Spleen (tissue), 11 donors: ENCODE data around the gene RPN1. TPM values are rescaled to one million over a fixed set of nuclear protein-coding genes. Genes with fewer than 3 reads are reported as not detected.

ENCODE experiments used
- DNase-seq: peaks from one replicate; pipeline ENCODE4 v3.0.0-alpha.2; 2020
- H3K27ac ChIP-seq, 8 donors: fragments of 200-600 bp; sonication (generic) in 7 of 8; 1 replicate in 4 of 8; 2 replicates in 4 of 8; pipeline versions ENCODE4 v1.5.0 to v1.8.0; 2016 to 2021; ENCODE audit warnings: inconsistent platforms in 4 of 8, mild to moderate bottlenecking in 4 of 8, moderate library complexity in 1 of 8
- H3K27me3 ChIP-seq, 7 donors: fragments of 200-600 bp; sonication (generic) in 6 of 7; replicated peaks in 1 of 7; 1 replicate in 4 of 7; 2 replicates in 3 of 7; pipeline versions ENCODE4 v1.5.0 to v1.8.0; 2016 to 2021; ENCODE audit warnings: inconsistent platforms in 3 of 7, mild to moderate bottlenecking in 1 of 7
- H3K36me3 ChIP-seq, 6 donors: fragments of 200-600 bp; sonication (generic) in 5 of 6; 1 replicate in 4 of 6; 2 replicates in 2 of 6; pipeline versions ENCODE4 v1.5.0 to v1.8.0; 2016 to 2021; ENCODE audit warnings: inconsistent platforms in 2 of 6
- H3K4me1 ChIP-seq, 6 donors: fragments of 200-600 bp; sonication (generic) in 5 of 6; 1 replicate in 3 of 6; 2 replicates in 3 of 6; pipeline versions ENCODE4 v1.5.0 to v1.8.0; 2016 to 2021; ENCODE audit warnings: inconsistent platforms in 3 of 6
- H3K4me3 ChIP-seq, 8 donors: fragments of 200-600 bp; sonication (generic) in 7 of 8; 1 replicate in 4 of 8; 2 replicates in 4 of 8; pipeline versions ENCODE4 v1.5.0 to v1.8.0; 2016 to 2021; ENCODE audit warnings: inconsistent platforms in 4 of 8, mild to moderate bottlenecking in 4 of 8, moderate library complexity in 2 of 8
- H3K9me3 ChIP-seq, 8 donors: fragments of 200-600 bp; sonication (generic) in 7 of 8; 1 replicate in 4 of 8; 2 replicates in 4 of 8; pipeline versions ENCODE4 v1.5.0 to v1.8.0; 2016 to 2021; ENCODE audit warnings: inconsistent platforms in 4 of 8
- POLR2A ChIP-seq, 3 donors: fragments of 450-650 bp; IDR thresholded peaks; one replicate each; pipeline ENCODE4 v1.5.1; 2017; ENCODE audit warnings: antibody characterized with exemption in 3 of 3, mild to moderate bottlenecking in 1 of 3
- POLR2AphosphoS5 ChIP-seq, 3 donors: sonication (generic); formaldehyde crosslinking; IDR thresholded peaks; one replicate each; pipeline ENCODE4 v1.5.1; 2017; ENCODE audit warnings: antibody characterized with exemption in 3 of 3
- WGBS, 5 donors: extraction: QIAGEN DNeasy Blood & Tissue Kit in 3 of 5; methylation state at CpG; one replicate each; pipeline versions ENCODE4 v1.1.5 to v1.1.7; 2013 to 2018; 5-methylcytosine and 5-hydroxymethylcytosine counted together
- intact Hi-C: fragments of 100-400 bp; cut with DNase I; formaldehyde crosslinking; loops from one replicate; pipeline ENCODE4 v1.15.0; 2023; ENCODE audit warnings: low total_unique reads
- polyA plus RNA-seq, 3 donors: library from polyadenylated mRNA; stranded (reverse); fragments of 200-250 nt; gene quantifications; one replicate each; pipeline ENCODE4 v1.2.1, GENCODE V29; 2013
- total RNA-seq, 7 donors: library from RNA; depleted of rRNA in 3 of 7; stranded (reverse); fragments of >200 nt in 3 of 7; fragmentation: NEBNext Ultra II Directional in 4 of 7; extraction: Animal tissue kit (Norgen Biotek cat#: 25700) in 4 of 7; gene quantifications; one replicate each; pipeline versions ENCODE4 v1.1.0 to v1.2.1, GENCODE V29; 2016 to 2021
- TF ChIP-seq, protein P1 (sequence below), 11 experiments: fragments of 200-600 bp in 7 of 11; fragments of 450-650 bp in 4 of 11; sonication (generic) in 4 of 11; IDR thresholded peaks in 8 of 11; conservative IDR thresholded peaks in 3 of 11; 1 replicate in 7 of 11; 2 replicates in 4 of 11; pipeline versions ENCODE4 v1.4.0 to v1.8.0; 2016 to 2021; ENCODE audit warnings: antibody characterized with exemption in 11 of 11, inconsistent platforms in 4 of 11, mild to moderate bottlenecking in 1 of 11
- donor health status: healthy with polysubstance abuse.
- donor health status: DM: no; HTN: no; CAD: no; lungs with moderate emphysema.
- donor health status: DM: no; HTN: no; CAD: no.
- donor health status: Bipolar disorder and iron deficiency.
- donor health status: healthy.
- donor health status: DM: no; HTN: no; CAD: no.
- donor health status: DM: yes; HTN: yes; CAD: no.

Gene RPN1
- total and polyA plus RNA-seq, 10 donors = 44.9 to 263 (median 146) TPM

DNA sequence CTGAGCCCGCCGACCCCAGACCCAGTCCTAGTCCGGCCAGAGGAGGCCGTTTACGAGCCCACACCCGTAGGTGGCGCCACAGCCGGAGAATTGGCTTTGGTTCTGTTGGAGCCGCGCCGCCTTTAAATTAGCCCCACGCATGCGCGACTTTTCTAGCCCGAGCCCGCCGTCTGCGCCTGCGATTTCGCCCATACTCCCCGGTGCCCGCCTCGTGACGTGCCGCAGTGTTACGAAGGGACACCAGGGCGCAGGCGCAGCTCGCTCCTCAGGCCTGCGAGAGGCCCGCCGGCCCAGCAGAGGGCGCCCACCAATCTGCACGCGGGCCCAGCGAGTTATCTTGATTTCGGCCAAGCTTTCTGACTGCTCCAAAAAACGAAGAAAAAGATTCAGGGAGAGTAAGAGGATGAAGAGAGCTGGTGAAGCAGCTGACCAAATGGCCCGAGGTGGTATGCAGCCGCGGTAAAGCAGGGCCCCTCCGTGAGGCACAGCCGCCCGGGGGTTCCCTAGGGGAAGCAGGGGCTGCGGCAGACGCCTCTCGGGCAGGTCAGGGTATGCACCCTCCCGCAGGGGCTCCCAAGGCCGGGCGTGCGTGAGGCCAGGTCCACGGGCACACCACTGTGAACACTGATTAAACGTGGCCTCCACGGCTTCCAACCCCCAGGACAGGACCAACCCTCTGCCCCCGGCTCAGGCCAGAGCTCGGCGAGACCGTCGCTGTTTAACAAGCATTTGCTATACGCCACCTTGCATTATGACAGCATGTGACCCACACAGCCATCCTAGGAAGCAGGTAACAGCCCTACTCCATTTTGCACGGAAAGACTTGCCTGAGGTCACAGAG, 32.8 kb downstream of the RPN1 start:
- TF ChIP-seq, protein P1, sequence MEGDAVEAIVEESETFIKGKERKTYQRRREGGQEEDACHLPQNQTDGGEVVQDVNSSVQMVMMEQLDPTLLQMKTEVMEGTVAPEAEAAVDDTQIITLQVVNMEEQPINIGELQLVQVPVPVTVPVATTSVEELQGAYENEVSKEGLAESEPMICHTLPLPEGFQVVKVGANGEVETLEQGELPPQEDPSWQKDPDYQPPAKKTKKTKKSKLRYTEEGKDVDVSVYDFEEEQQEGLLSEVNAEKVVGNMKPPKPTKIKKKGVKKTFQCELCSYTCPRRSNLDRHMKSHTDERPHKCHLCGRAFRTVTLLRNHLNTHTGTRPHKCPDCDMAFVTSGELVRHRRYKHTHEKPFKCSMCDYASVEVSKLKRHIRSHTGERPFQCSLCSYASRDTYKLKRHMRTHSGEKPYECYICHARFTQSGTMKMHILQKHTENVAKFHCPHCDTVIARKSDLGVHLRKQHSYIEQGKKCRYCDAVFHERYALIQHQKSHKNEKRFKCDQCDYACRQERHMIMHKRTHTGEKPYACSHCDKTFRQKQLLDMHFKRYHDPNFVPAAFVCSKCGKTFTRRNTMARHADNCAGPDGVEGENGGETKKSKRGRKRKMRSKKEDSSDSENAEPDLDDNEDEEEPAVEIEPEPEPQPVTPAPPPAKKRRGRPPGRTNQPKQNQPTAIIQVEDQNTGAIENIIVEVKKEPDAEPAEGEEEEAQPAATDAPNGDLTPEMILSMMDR (IDR thresholded peaks at IDR 0.05 in 8 of 11, conservative IDR thresholded peaks at IDR 0.05 in 3 of 11) = peak; percentile 97 to 100 (median 99)
- peak in 1 of 3 donors; percentile 56 for TF ChIP-seq POLR2A (IDR thresholded peaks at IDR 0.05)
- TF ChIP-seq POLR2AphosphoS5 (IDR thresholded peaks at IDR 0.05) = peak; percentile 84 to 94 (median 86)
- Histone ChIP-seq H3K4me3 (peak overlapping the region; percentile 51 to 88 (median 78)), H3K36me3 (peaks cover 0 to 51% (median 36%) of the 10 kb centered on the region in 6 donors), H3K9me3 (no peaks in the 10 kb centered on the region), H3K4me1 (peaks cover 20 to 59% (median 42%) of the 10 kb centered on the region in 6 donors), H3K27me3 (no peaks in the 10 kb centered on the region), H3K27ac (peak overlapping the region; percentile 66 to 95 (median 91))
- DNase-seq = peak; percentile 100
- WGBS, 5 donors = 1% methylated on average over 37 to 61 of the region's 61 CpGs
- intact Hi-C loops = loop anchor here (5.0 kb wide), 1 partner anchor 35 kb away; the partner anchor contains the start of gene RPN1

DNA sequence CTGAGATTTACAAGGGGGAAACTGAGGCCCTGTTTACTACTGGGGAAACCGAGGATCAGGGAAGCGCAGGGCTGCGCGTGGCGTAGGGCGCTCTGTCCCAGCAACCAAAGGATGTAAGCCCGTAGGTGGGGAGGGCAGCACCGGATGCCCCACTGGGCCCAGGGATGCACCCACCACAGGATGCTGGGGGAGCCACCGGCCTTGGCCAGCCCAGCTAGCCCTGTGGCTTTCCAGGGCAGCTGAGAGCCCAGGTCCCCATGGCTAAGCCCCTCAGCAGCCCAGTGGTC, 33.4 kb downstream of the RPN1 start:
- 20 to 64% (median 25%) methylated on average over 1 to 9 of the region's 9 CpGs for WGBS, 5 donors
- peak overlapping the region in 7 of 8 donors; percentile 51 to 88 (median 81) for H3K4me3 ChIP-seq
- peaks cover 0 to 45% (median 31%) of the 10 kb centered on the region in 6 donors for H3K36me3 ChIP-seq
- no peak for TF ChIP-seq POLR2A (IDR thresholded peaks at IDR 0.05)
- TF ChIP-seq, protein P1 (IDR thresholded peaks at IDR 0.05 in 8 of 11, conservative IDR thresholded peaks at IDR 0.05 in 3 of 11) = no peak
- TF ChIP-seq POLR2AphosphoS5 (IDR thresholded peaks at IDR 0.05) = no peak
- peak overlapping the region; percentile 66 to 95 (median 91) for H3K27ac ChIP-seq
- no peaks in the 10 kb centered on the region for H3K27me3 ChIP-seq
- H3K4me1 ChIP-seq = peaks cover 20 to 55% (median 42%) of the 10 kb centered on the region in 6 donors
- H3K9me3 ChIP-seq = no peaks in the 10 kb centered on the region
- intact Hi-C loops = loop anchor here (5.0 kb wide), 1 partner anchor 35 kb away; the partner anchor contains the start of gene RPN1
- DNase-seq = no peak

DNA sequence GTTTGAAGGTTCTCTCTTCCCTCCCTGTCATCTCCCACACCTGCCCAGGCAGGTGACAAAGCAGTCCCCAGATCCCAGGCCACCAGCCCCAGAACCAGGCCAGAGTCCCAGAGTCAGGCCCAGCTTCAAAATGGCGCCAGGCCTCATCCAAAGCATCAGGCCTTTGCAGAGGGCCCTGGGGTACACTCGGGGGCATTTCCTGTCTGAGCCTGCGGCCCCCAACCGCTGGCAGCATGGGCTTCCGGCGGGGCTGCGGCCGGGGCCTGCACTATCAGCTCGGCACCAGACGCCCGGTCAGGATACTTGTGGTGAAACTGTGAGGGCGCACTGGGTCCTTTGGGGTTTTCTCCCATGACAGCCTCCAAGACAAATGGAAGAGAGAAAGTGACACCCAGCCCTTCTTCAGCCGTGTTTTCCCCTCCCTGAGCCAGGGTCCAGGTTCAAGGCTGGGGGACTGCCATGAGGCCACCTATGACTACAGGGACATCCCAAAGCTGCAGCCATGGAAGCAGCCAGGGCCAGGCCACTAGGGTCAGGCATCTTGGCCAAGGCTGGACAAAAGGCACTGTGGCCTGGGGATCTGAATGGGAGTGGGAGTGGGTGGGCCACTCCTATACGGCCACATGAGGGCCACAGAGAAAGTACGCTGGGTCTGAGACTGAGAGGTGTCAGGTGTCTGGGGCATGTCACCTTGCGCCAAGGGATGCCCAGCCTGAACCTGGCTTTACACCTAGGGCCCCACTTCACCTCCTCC, 33.9 kb downstream of the RPN1 start:
- peak; percentile 84 for DNase-seq

More for the DNA sequence above, 33.9 kb downstream of the RPN1 start:
- WGBS, 5 donors = 42 to 88% (median 69%) methylated on average over 9 to 16 of the region's 16 CpGs
- H3K4me1 ChIP-seq = peaks cover 20 to 50% (median 38%) of the 10 kb centered on the region in 6 donors
- intact Hi-C loops = loop anchor here (5.0 kb wide), 1 partner anchor 36 kb away; the partner anchor contains the start of gene RPN1
- H3K36me3 ChIP-seq = peaks cover 0 to 40% (median 26%) of the 10 kb centered on the region in 6 donors
- no peaks in the 10 kb centered on the region for H3K27me3 ChIP-seq
- H3K27ac ChIP-seq = peak overlapping the region; percentile 66 to 95 (median 91)
- H3K4me3 ChIP-seq = peak overlapping the region in 5 of 8 donors; percentile 63 to 88 (median 81)
- peak in 1 of 3 donors; percentile 6 for TF ChIP-seq POLR2AphosphoS5 (IDR thresholded peaks at IDR 0.05)
- TF ChIP-seq, protein P1 (IDR thresholded peaks at IDR 0.05 in 8 of 11, conservative IDR thresholded peaks at IDR 0.05 in 3 of 11) = no peak
- H3K9me3 ChIP-seq = no peaks in the 10 kb centered on the region
